ENCODE measurements around the gene CHST5. TPM values are rescaled to one million over a fixed set of nuclear protein-coding genes. Genes with fewer than 3 reads are reported as not detected.

CHST5 gene
- total and polyA plus RNA-seq, 2 donors (not counting 3 experiments of a cell fraction or from before 2014, with no cell fraction given) = 0.23 to 0.29 TPM

- TF ChIP-seq EZH2 (IDR thresholded peaks at IDR 0.05; ENCODE audit: borderline replicate concordance, low read depth, low read length, severe bottlenecking) (no peak), CTCF (IDR thresholded peaks at IDR 0.05; ENCODE audit: extremely low read depth in 1 of 2, insufficient read depth in 1 of 2, low read depth in 1 of 2, low read length in 2 of 2) (no peak), FOS (IDR thresholded peaks at IDR 0.05; ENCODE audit: borderline replicate concordance, insufficient read depth, low read length) (no peak), POLR2AphosphoS5 (IDR thresholded peaks at IDR 0.05; ENCODE audit: insufficient read depth, low read depth, low read length) (no peak), MYC (IDR thresholded peaks at IDR 0.05; ENCODE audit: low read depth, low read length) (no peak), MAX (IDR thresholded peaks at IDR 0.05; ENCODE audit: insufficient read depth, insufficient read length) (no peak)
- no peaks in the 10 kb centered on the region for H3K27me3 ChIP-seq (ENCODE audit: control insufficient read depth in 2 of 2, insufficient read depth in 2 of 2, low read length in 2 of 2)
- FAIRE-seq (peak; percentile 84), DNase-seq (ENCODE audit: low read depth, low spot score) (peak; percentile 60)
- H3K9me1 ChIP-seq (replicated peaks; ENCODE audit: control insufficient read depth, extremely low read depth, insufficient read depth, low read length) = no peaks in the 10 kb centered on the region
- peak overlapping the region; percentile 4 for H3K4me2 ChIP-seq (ENCODE audit: insufficient read depth, low read length)
- dilution Hi-C loops (cut with MboI; ENCODE audit: extremely low pct_ligation_motif_present, low sequenced_read_pairs) (no loop called here), intact Hi-C loops (cut with micrococcal nuclease) (no loop called here)
- no peak overlapping the region for H2AFZ ChIP-seq (ENCODE audit: low read depth, low read length)
- no peak overlapping the region for H3K27ac ChIP-seq (ENCODE audit: insufficient read depth, low read depth, low read length)
- no TSS peak for BruUV-seq (replicated peaks)
- H3K36me3 ChIP-seq (ENCODE audit: control insufficient read depth in 2 of 2, extremely low read depth in 1 of 2, insufficient read depth in 2 of 2, low read length in 2 of 2) = no peaks in the 10 kb centered on the region
- CTCF ChIA-PET = interaction anchor here (0.7 to 2.5 kb wide), 5 partner anchors 18 to 354 kb away, joined by 3 to 5 read pairs (median 3); partner anchors contain the start of gene TMEM170A
- H3K79me2 ChIP-seq (ENCODE audit: control insufficient read depth, insufficient read depth, low read length) = no peaks in the 10 kb centered on the region
- no peaks in the 10 kb centered on the region for H3K9me3 ChIP-seq (replicated peaks; ENCODE audit: control insufficient read depth, insufficient read depth, low read length)
- peaks cover 12% of the 10 kb centered on the region for H3K4me1 ChIP-seq (ENCODE audit: control insufficient read depth, extremely low read depth, insufficient read depth, low read length)
- H4K20me1 ChIP-seq (replicated peaks; ENCODE audit: control insufficient read depth, extremely low read depth, insufficient read depth, low read length) = no peaks in the 10 kb centered on the region
- no peak overlapping the region for H3K9ac ChIP-seq (replicated peaks; ENCODE audit: extremely low read depth, insufficient read depth, low read length)
- no peak overlapping the region for H3K4me3 ChIP-seq (replicated peaks in 1 of 3; ENCODE audit: insufficient read depth in 1 of 3, low read depth in 1 of 3, low read length in 3 of 3)
- POLR2A ChIA-PET = interaction anchor here (0.7 kb wide), 1 partner anchor 13 kb away, joined by 4 read pairs; the partner anchor contains the start of gene GABARAPL2
Measured at GRCh38 chr16:75552951-75553350, 17.0 kb upstream of the CHST5 start.
